A549 (cell line): ENCODE results near the gene PTPN1. TPM values are rescaled to one million over a fixed set of nuclear protein-coding genes. Genes with fewer than 3 reads are reported as not detected.

Experiments
- ATAC-seq, 2 experiments: fragments of 200-7000 bp in 1 of 2; fragments of >200 bp in 1 of 2; cut with Nextera tagmentation in 1 of 2; cut with Tn5 transposase in 1 of 2; 3 replicates each; pipeline versions ENCODE4 v1.8.0 to v1.9.1; 2018 to 2020; ENCODE audit warnings: mild to moderate bottlenecking in 1 of 2, moderate library complexity in 1 of 2
- CTCF ChIA-PET: fragments of 300-600 bp; sonication (Branson Sonifier 250); formaldehyde crosslinking; extraction: SDS; loops from one replicate; lab custom pipeline; 2021; ENCODE audit warnings: antibody characterized with exemption, inconsistent platforms; lab: Yijun Ruan, JAX
- POLR2A ChIA-PET: fragments of 350-600 bp; formaldehyde crosslinking; extraction: SDS; loops from one replicate; lab custom pipeline; 2021; ENCODE audit warnings: antibody characterized with exemption, inconsistent platforms; lab: Yijun Ruan, JAX
- DNase-seq, 2 experiments: peaks; one replicate each; pipeline versions ENCODE4 v3.0.0 to v3.0.0-alpha.2; 2011 to 2016; ENCODE audit warnings: low read depth in 1 of 2, low spot score in 1 of 2
- FAIRE-seq: peaks from 2 replicates; lab custom pipeline; 2011; peaks lifted over from hg19 to GRCh38; lab: Jason Lieb, UNC
- H3K27ac ChIP-seq, 2 experiments: fragments of >200 bp; sonication (Bioruptor Twin); formaldehyde crosslinking; 3 replicates each; pipeline ENCODE4 v1.5.1; 2016 to 2017
- H3K4me1 ChIP-seq: fragments of >200 bp; sonication (Bioruptor Twin); formaldehyde crosslinking; 3 replicates; pipeline ENCODE4 v1.6.1; 2016
- H3K4me2 ChIP-seq: fragments of >200 bp; sonication (Bioruptor Twin); formaldehyde crosslinking; 3 replicates; pipeline ENCODE4 v1.6.1; 2016
- H3K4me3 ChIP-seq: fragments of >200 bp; sonication (Bioruptor Twin); formaldehyde crosslinking; 3 replicates; pipeline ENCODE4 v1.5.1; 2016
- H3K9me3 ChIP-seq: fragments of >200 bp; sonication (Bioruptor Twin); formaldehyde crosslinking; 3 replicates; pipeline ENCODE4 v1.6.1; 2016
- BHLHE40 ChIP-seq: IDR thresholded peaks from 2 replicates; pipeline ENCODE4 v1.6.1; 2012; ENCODE audit warnings: low read depth, low read length, inconsistent platforms
- CEBPB ChIP-seq, 2 experiments: fragments of >200 bp in 1 of 2; sonication (Bioruptor Twin) in 1 of 2; formaldehyde crosslinking in 1 of 2; IDR thresholded peaks; 2 replicates each; pipeline ENCODE4 v1.6.1; 2012 to 2016
- EHMT2 ChIP-seq: fragments of 200-600 bp; sonication (generic); IDR thresholded peaks from 2 replicates; pipeline ENCODE4 v1.6.1; 2016; ENCODE audit warnings: antibody characterized with exemption, low read depth, mild to moderate bottlenecking, moderate library complexity
- EP300 ChIP-seq, 2 experiments: fragments of >200 bp; sonication (Bioruptor Twin); formaldehyde crosslinking; IDR thresholded peaks; 2 replicates in 1 of 2; 3 replicates in 1 of 2; pipeline ENCODE4 v1.6.1; 2016 to 2017
- ESRRA ChIP-seq: fragments of 150-350 bp; IDR thresholded peaks from 2 replicates; pipeline ENCODE4 v1.6.1; 2014; ENCODE audit warnings: mild to moderate bottlenecking, low read length, borderline replicate concordance
- FOXS1 ChIP-seq: fragments of 250-450 bp; sonication (Bioruptor Pico); IDR thresholded peaks from 2 replicates; pipeline ENCODE4 v1.5.0; 2020; ENCODE audit warnings: mild to moderate bottlenecking, moderate library complexity
- GATA3 ChIP-seq: IDR thresholded peaks from 2 replicates; pipeline ENCODE4 v1.6.1; 2012; ENCODE audit warnings: borderline replicate concordance
- HOXB13 ChIP-seq: fragments of 250-450 bp; sonication (Bioruptor Pico); IDR thresholded peaks from 2 replicates; pipeline ENCODE4 v1.5.0; 2020; ENCODE audit warnings: low read depth, mild to moderate bottlenecking, moderate library complexity
- HOXB5 ChIP-seq: fragments of 250-450 bp; sonication (Bioruptor Pico); IDR thresholded peaks from 2 replicates; pipeline ENCODE4 v1.5.0; 2020; ENCODE audit warnings: mild to moderate bottlenecking, moderate library complexity
- JUN ChIP-seq, 2 experiments: fragments of >200 bp; sonication (Bioruptor Twin); formaldehyde crosslinking; IDR thresholded peaks; 2 replicates in 1 of 2; 3 replicates in 1 of 2; pipeline ENCODE4 v1.6.1; 2016 to 2017
- JUNB ChIP-seq: fragments of >200 bp; sonication (Bioruptor Twin); formaldehyde crosslinking; IDR thresholded peaks from 2 replicates; pipeline ENCODE4 v1.6.1; 2016
- KDM5A ChIP-seq: fragments of 200-600 bp; sonication (generic); IDR thresholded peaks from 2 replicates; pipeline ENCODE4 v1.6.1; 2016; ENCODE audit warnings: antibody characterized with exemption, mild to moderate bottlenecking
- MAFK ChIP-seq: fragments of 450-650 bp; IDR thresholded peaks from 2 replicates; pipeline ENCODE4 v1.6.1; 2014; ENCODE audit not compliant: partially characterized antibody
- NPAS2 ChIP-seq: fragments of 250-450 bp; sonication (Bioruptor Pico); IDR thresholded peaks from 2 replicates; pipeline ENCODE4 v1.8.0; 2022; ENCODE audit warnings: mild to moderate bottlenecking, moderate library complexity, borderline replicate concordance
- PHF8 ChIP-seq: fragments of 200-600 bp; sonication (generic); IDR thresholded peaks from 2 replicates; pipeline ENCODE4 v1.6.1; 2016; ENCODE audit warnings: low read depth, mild to moderate bottlenecking, antibody characterized with exemption, moderate library complexity, borderline replicate concordance
- RARB ChIP-seq: fragments of 250-450 bp; sonication (Bioruptor Pico); IDR thresholded peaks from 2 replicates; pipeline ENCODE4 v1.8.0; 2021; ENCODE audit warnings: mild to moderate bottlenecking, moderate library complexity
- RCOR1 ChIP-seq: fragments of 150-350 bp; IDR thresholded peaks from 2 replicates; pipeline ENCODE4 v1.6.1; 2014; ENCODE audit warnings: antibody characterized with exemption, low read length, low read depth
- RFX5 ChIP-seq: fragments of 450-650 bp; IDR thresholded peaks from 2 replicates; pipeline ENCODE4 v1.7.1; 2014; ENCODE audit warnings: antibody characterized with exemption, mild to moderate bottlenecking, moderate library complexity
- SREBF2 ChIP-seq: fragments of 450-650 bp; IDR thresholded peaks from 2 replicates; pipeline ENCODE4 v1.6.1; 2014; ENCODE audit warnings: mild to moderate bottlenecking, moderate library complexity
- WGBS: methylation state at CpG from one replicate; pipeline ENCODE4 v1.1.6; 2017; ENCODE audit errors: missing lambda C conversion rate; 5-methylcytosine and 5-hydroxymethylcytosine counted together
- polyA plus RNA-seq, 4 experiments: library from polyadenylated mRNA; depleted of rRNA in 3 of 4; stranded (reverse); fragments of >200 nt; fragmentation: RNase III in 1 of 4; extraction: RNeasy Plus Mini Kit Qiagen cat#74134 plus additional on column Dnase treatment in 1 of 4; gene quantifications; 2 replicates in 3 of 4; 3 replicates in 1 of 4; pipeline ENCODE4 v1.2.3, GENCODE V29; 2011 to 2017
- TF ChIP-seq, protein P1 (sequence below): fragments of 150-350 bp; IDR thresholded peaks from 2 replicates; pipeline ENCODE4 v1.6.1; 2014; ENCODE audit warnings: low read depth, mild to moderate bottlenecking, low read length
- TF ChIP-seq, protein P2 (sequence below): fragments of 200-600 bp; sonication (generic); IDR thresholded peaks from 2 replicates; pipeline ENCODE4 v1.6.1; 2016; ENCODE audit warnings: antibody characterized with exemption, mild to moderate bottlenecking, moderate library complexity
- TF ChIP-seq, protein P3 (sequence below): IDR thresholded peaks from 2 replicates; pipeline ENCODE4 v1.6.1; 2012
- TF ChIP-seq, protein P4 (sequence below): fragments of >200 bp; sonication (Bioruptor Twin); formaldehyde crosslinking; IDR thresholded peaks from 3 replicates; pipeline ENCODE4 v1.6.1; 2016
- TF ChIP-seq, protein P5 (sequence below): fragments of >200 bp; sonication (Bioruptor Twin); formaldehyde crosslinking; IDR thresholded peaks from 2 replicates; pipeline ENCODE4 v1.6.1; 2016

PTPN1 gene
- polyA plus RNA-seq, 2 of the 4 experiments (the other 2 are of a cell fraction) = 23.2 to 24.3 TPM

DNA sequence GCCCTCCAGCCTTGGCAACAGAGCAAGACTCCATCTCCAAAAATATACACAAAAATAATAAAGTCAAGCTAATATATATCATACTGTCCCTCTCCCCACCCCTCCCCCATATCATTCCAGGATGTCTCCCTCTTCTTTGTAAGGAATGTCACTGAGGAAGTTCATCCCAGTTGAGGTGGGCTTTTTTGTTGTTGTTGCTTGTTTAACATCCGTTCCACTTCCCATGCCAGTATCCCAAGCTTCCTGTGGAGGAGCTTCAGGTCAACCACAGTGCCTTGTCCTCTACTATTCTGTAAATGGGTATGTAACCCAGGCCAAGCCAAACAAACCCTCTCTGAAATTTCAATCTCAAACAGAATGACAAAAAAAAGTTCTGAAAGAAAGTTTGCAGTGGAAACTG, 19.0 kb upstream of the PTPN1 start:
- Histone ChIP-seq H3K4me2 (no peak overlapping the region), H3K9me3 (no peaks in the 10 kb centered on the region), H3K4me3 (no peak overlapping the region)
- DNase-seq (no peak), ATAC-seq (no peak), FAIRE-seq (no peak)
- CTCF ChIA-PET = interaction anchor here (0.7 to 2.3 kb wide), 5 partner anchors 11 to 90 kb away, joined by 3 to 11 read pairs (median 4); no protein-coding TSS in a partner anchor
- POLR2A ChIA-PET = no interaction called here
- TF ChIP-seq FOXS1 (no peak), CEBPB (IDR thresholded peaks at IDR 0.05) (no peak), EP300 (IDR thresholded peaks at IDR 0.05) (no peak), RFX5 (no peak), SREBF2 (no peak), HOXB13 (CRISPR knock-in tag) (no peak), KDM5A (no peak), GATA3 (no peak), RCOR1 (no peak), MAFK (no peak), EHMT2 (no peak), BHLHE40 (no peak), HOXB5 (CRISPR knock-in tag) (no peak), ESRRA (no peak), RARB (CRISPR knock-in tag) (no peak), JUN (IDR thresholded peaks at IDR 0.05) (no peak)
- TF ChIP-seq, protein P1, sequence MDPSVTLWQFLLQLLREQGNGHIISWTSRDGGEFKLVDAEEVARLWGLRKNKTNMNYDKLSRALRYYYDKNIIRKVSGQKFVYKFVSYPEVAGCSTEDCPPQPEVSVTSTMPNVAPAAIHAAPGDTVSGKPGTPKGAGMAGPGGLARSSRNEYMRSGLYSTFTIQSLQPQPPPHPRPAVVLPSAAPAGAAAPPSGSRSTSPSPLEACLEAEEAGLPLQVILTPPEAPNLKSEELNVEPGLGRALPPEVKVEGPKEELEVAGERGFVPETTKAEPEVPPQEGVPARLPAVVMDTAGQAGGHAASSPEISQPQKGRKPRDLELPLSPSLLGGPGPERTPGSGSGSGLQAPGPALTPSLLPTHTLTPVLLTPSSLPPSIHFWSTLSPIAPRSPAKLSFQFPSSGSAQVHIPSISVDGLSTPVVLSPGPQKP = no peak
- TF ChIP-seq, protein P2, sequence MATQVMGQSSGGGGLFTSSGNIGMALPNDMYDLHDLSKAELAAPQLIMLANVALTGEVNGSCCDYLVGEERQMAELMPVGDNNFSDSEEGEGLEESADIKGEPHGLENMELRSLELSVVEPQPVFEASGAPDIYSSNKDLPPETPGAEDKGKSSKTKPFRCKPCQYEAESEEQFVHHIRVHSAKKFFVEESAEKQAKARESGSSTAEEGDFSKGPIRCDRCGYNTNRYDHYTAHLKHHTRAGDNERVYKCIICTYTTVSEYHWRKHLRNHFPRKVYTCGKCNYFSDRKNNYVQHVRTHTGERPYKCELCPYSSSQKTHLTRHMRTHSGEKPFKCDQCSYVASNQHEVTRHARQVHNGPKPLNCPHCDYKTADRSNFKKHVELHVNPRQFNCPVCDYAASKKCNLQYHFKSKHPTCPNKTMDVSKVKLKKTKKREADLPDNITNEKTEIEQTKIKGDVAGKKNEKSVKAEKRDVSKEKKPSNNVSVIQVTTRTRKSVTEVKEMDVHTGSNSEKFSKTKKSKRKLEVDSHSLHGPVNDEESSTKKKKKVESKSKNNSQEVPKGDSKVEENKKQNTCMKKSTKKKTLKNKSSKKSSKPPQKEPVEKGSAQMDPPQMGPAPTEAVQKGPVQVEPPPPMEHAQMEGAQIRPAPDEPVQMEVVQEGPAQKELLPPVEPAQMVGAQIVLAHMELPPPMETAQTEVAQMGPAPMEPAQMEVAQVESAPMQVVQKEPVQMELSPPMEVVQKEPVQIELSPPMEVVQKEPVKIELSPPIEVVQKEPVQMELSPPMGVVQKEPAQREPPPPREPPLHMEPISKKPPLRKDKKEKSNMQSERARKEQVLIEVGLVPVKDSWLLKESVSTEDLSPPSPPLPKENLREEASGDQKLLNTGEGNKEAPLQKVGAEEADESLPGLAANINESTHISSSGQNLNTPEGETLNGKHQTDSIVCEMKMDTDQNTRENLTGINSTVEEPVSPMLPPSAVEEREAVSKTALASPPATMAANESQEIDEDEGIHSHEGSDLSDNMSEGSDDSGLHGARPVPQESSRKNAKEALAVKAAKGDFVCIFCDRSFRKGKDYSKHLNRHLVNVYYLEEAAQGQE = no peak
- TF ChIP-seq, protein P3, sequence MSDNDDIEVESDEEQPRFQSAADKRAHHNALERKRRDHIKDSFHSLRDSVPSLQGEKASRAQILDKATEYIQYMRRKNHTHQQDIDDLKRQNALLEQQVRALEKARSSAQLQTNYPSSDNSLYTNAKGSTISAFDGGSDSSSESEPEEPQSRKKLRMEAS = no peak
- TF ChIP-seq, all 56 proteins: peak for 0
- Histone ChIP-seq H3K27ac (peak overlapping the region in 1 of 2 experiments; percentile 18; a peak in 1 of 6 replicates), H3K4me1 (peaks cover 15% of the 10 kb centered on the region)
- WGBS = 74% methylated on average over 1 of the region's 1 CpG

DNA sequence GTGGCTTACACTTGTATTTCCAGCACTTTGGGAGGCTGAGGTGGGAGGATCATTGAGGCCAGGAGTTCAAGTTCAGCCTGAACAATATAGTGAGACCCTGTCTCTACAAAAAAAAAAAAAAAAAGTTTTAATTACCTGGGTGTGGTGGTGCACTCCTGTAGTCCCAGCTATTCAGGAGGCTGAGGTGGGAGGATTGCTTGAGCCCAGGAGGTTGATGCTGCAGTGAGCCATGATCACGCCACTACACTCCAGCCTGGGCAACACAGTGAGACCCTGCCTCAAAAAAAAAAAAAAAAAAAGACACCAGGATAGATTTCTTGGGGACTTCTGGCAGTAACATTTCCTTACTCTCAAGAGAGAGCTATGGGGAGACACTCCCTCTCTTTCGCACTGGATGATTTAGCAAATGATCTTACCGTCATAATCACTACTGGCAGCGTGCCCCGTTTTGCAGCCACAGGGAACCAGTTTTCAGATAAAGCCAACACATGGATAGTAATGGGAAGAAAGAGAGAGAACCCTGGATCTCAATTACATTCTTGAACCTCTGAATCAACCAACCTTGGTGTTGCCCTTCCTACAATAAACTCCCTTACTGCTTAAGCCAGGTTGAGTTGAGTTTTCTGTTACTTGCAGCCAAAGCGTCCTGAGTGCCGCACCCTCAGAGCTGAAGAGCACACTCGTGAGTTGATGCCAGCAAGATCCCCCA, 18.1 kb upstream of the PTPN1 start:
- Histone ChIP-seq H3K27ac (peak overlapping the region in 1 of 2 experiments; percentile 75; a peak in 3 of 6 replicates), H3K9me3 (no peaks in the 10 kb centered on the region), H3K4me2 (no peak overlapping the region), H3K4me3 (no peak overlapping the region), H3K4me1 (peaks cover 22% of the 10 kb centered on the region)
- FAIRE-seq (no peak), ATAC-seq (no peak), DNase-seq (no peak)
- POLR2A ChIA-PET = interaction anchor here (0.7 kb wide), 1 partner anchor 18 kb away, joined by 4 read pairs; the partner anchor contains the start of gene PTPN1
- WGBS = 87% methylated on average over 8 of the region's 8 CpGs
- CTCF ChIA-PET = interaction anchor here (0.7 to 1.9 kb wide), 8 partner anchors 8 to 421 kb away, joined by 3 to 8 read pairs (median 4); no protein-coding TSS in a partner anchor
- no peak for TF ChIP-seq PHF8
- no peak for TF ChIP-seq JUNB
- TF ChIP-seq, protein P4, sequence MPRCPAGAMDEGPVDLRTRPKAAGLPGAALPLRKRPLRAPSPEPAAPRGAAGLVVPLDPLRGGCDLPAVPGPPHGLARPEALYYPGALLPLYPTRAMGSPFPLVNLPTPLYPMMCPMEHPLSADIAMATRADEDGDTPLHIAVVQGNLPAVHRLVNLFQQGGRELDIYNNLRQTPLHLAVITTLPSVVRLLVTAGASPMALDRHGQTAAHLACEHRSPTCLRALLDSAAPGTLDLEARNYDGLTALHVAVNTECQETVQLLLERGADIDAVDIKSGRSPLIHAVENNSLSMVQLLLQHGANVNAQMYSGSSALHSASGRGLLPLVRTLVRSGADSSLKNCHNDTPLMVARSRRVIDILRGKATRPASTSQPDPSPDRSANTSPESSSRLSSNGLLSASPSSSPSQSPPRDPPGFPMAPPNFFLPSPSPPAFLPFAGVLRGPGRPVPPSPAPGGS = no peak
- TF ChIP-seq, protein P5, sequence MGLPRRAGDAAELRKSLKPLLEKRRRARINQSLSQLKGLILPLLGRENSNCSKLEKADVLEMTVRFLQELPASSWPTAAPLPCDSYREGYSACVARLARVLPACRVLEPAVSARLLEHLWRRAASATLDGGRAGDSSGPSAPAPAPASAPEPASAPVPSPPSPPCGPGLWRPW = no peak
- TF ChIP-seq FOXS1 = no peak
- TF ChIP-seq NPAS2 (CRISPR knock-in tag) = no peak
- TF ChIP-seq, protein P1 = no peak
